OCI-LY7 (cell line): ENCODE measurements around the gene FBXW8. TPM values are rescaled to one million over a fixed set of nuclear protein-coding genes. Genes with fewer than 3 reads are reported as not detected.

Experiments
- BruUV-seq: library from RNA; stranded (reverse); fragments of 400-500 nt; replicated peaks from 2 replicates; lab custom pipeline; 2021; lab: Mats Ljungman, UMichigan
- CTCF ChIA-PET: fragments of 300-600 bp; sonication (Branson Sonifier 250); formaldehyde crosslinking; loops from one replicate; lab custom pipeline; 2022; ENCODE audit warnings: antibody characterized with exemption; ENCODE audit not compliant: unreplicated experiment; lab: Charles Lee
- POLR2A ChIA-PET: fragments of 300-600 bp; sonication (Branson Sonifier 250); formaldehyde crosslinking; loops from one replicate; lab custom pipeline; 2022; ENCODE audit warnings: antibody characterized with exemption; lab: Charles Lee
- DNase-seq: peaks from one replicate; pipeline ENCODE4 v3.0.0-alpha.2; 2015; ENCODE audit warnings: low spot score
- H2AFZ ChIP-seq: fragments of 200-600 bp; sonication (generic), shearing (Covaris generic); 2 replicates; pipeline ENCODE4 v1.6.1; 2014; ENCODE audit warnings: mild to moderate bottlenecking, antibody characterized with exemption, low read length, moderate library complexity
- H3K27ac ChIP-seq: fragments of 200-600 bp; sonication (generic); 2 replicates; pipeline ENCODE4 v1.5.1; 2014; ENCODE audit warnings: mixed run types, low read depth, mild to moderate bottlenecking, moderate library complexity, low read length, inconsistent platforms; ENCODE audit not compliant: poor library complexity, severe bottlenecking
- H3K36me3 ChIP-seq: fragments of 200-600 bp; sonication (generic); 2 replicates; pipeline ENCODE4 v1.6.1; 2014; ENCODE audit warnings: mild to moderate bottlenecking, antibody characterized with exemption, low read length, moderate library complexity, mixed read lengths; ENCODE audit not compliant: insufficient read depth
- H3K4me1 ChIP-seq: fragments of 200-600 bp; sonication (generic); 2 replicates; pipeline ENCODE4 v1.5.1; 2014; ENCODE audit warnings: mild to moderate bottlenecking, low read length; ENCODE audit not compliant: insufficient read depth, poor library complexity, severe bottlenecking
- H3K4me2 ChIP-seq: fragments of 200-600 bp; sonication (generic); 2 replicates; pipeline ENCODE4 v1.6.1; 2014; ENCODE audit warnings: mild to moderate bottlenecking, low read length
- H3K4me3 ChIP-seq: fragments of 200-600 bp; sonication (generic); 2 replicates; pipeline ENCODE4 v1.5.1; 2014; ENCODE audit warnings: mild to moderate bottlenecking, low read depth, low read length; ENCODE audit not compliant: poor library complexity, severe bottlenecking
- H3K79me2 ChIP-seq: fragments of 200-600 bp; sonication (generic); 2 replicates; pipeline ENCODE4 v1.6.1; 2016; ENCODE audit warnings: low read depth, mild to moderate bottlenecking, low read length, moderate library complexity, mixed read lengths; ENCODE audit not compliant: insufficient read depth
- H3K9me2 ChIP-seq: fragments of 200-600 bp; sonication (generic); 2 replicates; pipeline ENCODE4 v1.6.1; 2016; ENCODE audit warnings: mild to moderate bottlenecking, low read length, mixed read lengths; ENCODE audit not compliant: insufficient read depth
- H3K9me3 ChIP-seq: fragments of 200-600 bp; sonication (generic); 2 replicates; pipeline ENCODE4 v1.6.1; 2014; ENCODE audit warnings: mild to moderate bottlenecking, mixed run types, low read length, mixed read lengths
- H4K20me1 ChIP-seq: fragments of 200-600 bp; sonication (generic); 2 replicates; pipeline ENCODE4 v1.6.1; 2014; ENCODE audit warnings: mild to moderate bottlenecking, antibody characterized with exemption, low read length, moderate library complexity, mixed read lengths; ENCODE audit not compliant: insufficient read depth
- EZH2phosphoT487 ChIP-seq: fragments of 200-600 bp; sonication (generic); IDR thresholded peaks from 2 replicates; pipeline ENCODE4 v1.6.1; 2018; ENCODE audit warnings: low read depth, borderline replicate concordance, mild to moderate bottlenecking, mixed run types, antibody characterized with exemption, low read length, moderate library complexity, mixed read lengths
- intact Hi-C: fragments of 100-400 bp; cut with micrococcal nuclease; formaldehyde crosslinking; loops from one replicate; pipeline ENCODE4 v1.10.0; 2022; ENCODE audit not compliant: unreplicated experiment
- total RNA-seq, 2 experiments: library from RNA; depleted of rRNA in 1 of 2; stranded (reverse); fragments of >200 nt in 1 of 2; shearing (Covaris generic) in 1 of 2; gene quantifications; 2 replicates each; pipeline ENCODE4 v1.2.3, GENCODE V29; 2014 to 2022
- TF ChIP-seq, protein P1 (sequence below): fragments of 200-600 bp; sonication (generic); conservative IDR thresholded peaks from 2 replicates; pipeline ENCODE4 v1.5.1; 2014; ENCODE audit warnings: mild to moderate bottlenecking, antibody characterized with exemption, low read length, moderate library complexity, mixed read lengths

The FBXW8 gene
- total RNA-seq, 2 experiments from 2014 or later, result 29.8 to 34.0 TPM

DNA sequence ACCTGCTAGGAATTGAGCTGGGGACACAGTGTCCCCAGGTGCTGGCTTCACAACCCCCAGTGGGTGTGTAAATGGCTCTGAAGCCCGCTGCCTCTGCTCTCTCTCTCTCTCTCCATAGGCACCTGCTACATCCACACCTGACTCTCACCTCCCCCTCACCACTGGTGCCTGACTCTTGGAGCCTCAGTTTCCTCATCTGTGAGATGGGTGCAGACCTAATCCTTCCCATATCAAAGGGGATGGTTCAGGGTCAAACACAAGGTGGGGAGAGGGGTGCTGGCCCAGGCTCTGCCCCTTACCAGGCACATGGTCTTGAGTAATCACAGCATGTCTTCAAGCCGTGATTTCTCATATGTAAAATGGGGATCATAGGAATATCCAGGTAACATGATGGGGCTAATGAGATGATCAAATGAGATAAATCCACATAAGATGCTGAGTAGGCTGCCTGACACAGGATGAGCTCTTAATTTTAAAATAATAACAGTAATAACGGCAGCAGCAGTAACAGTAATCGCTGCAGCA, 150.9 kb downstream of the FBXW8 start:
- H2AFZ ChIP-seq, result no peak overlapping the region
- intact Hi-C loops, result no loop called here
- no peaks in the 10 kb centered on the region for H3K4me1 ChIP-seq
- no peaks in the 10 kb centered on the region for H3K79me2 ChIP-seq
- H4K20me1 ChIP-seq, result no peaks in the 10 kb centered on the region
- H3K9me3 ChIP-seq, result no peaks in the 10 kb centered on the region
- POLR2A ChIA-PET, result interaction anchor here (1.0 kb wide), 1 partner anchor 12 kb away, joined by 7 read pairs; no protein-coding TSS in a partner anchor
- H3K27ac ChIP-seq, result no peak overlapping the region
- H3K4me2 ChIP-seq, result no peak overlapping the region
- no peaks in the 10 kb centered on the region for H3K9me2 ChIP-seq
- BruUV-seq, result no TSS peak
- H3K36me3 ChIP-seq, result no peaks in the 10 kb centered on the region
- TF ChIP-seq, protein P1, sequence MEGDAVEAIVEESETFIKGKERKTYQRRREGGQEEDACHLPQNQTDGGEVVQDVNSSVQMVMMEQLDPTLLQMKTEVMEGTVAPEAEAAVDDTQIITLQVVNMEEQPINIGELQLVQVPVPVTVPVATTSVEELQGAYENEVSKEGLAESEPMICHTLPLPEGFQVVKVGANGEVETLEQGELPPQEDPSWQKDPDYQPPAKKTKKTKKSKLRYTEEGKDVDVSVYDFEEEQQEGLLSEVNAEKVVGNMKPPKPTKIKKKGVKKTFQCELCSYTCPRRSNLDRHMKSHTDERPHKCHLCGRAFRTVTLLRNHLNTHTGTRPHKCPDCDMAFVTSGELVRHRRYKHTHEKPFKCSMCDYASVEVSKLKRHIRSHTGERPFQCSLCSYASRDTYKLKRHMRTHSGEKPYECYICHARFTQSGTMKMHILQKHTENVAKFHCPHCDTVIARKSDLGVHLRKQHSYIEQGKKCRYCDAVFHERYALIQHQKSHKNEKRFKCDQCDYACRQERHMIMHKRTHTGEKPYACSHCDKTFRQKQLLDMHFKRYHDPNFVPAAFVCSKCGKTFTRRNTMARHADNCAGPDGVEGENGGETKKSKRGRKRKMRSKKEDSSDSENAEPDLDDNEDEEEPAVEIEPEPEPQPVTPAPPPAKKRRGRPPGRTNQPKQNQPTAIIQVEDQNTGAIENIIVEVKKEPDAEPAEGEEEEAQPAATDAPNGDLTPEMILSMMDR, result no peak
- DNase-seq, result no peak
- H3K4me3 ChIP-seq, result no peak overlapping the region
- CTCF ChIA-PET, result no interaction called here

- no TSS peak for BruUV-seq
- Histone ChIP-seq H3K4me1 (no peaks in the 10 kb centered on the region), H4K20me1 (no peaks in the 10 kb centered on the region), H3K4me2 (no peak overlapping the region), H3K27ac (no peak overlapping the region), H2AFZ (no peak overlapping the region), H3K79me2 (no peaks in the 10 kb centered on the region), H3K36me3 (no peaks in the 10 kb centered on the region), H3K4me3 (no peak overlapping the region), H3K9me3 (no peaks in the 10 kb centered on the region), H3K9me2 (no peaks in the 10 kb centered on the region)
- no peak for TF ChIP-seq EZH2phosphoT487
- TF ChIP-seq, protein P1, result no peak
- no peak for DNase-seq
- POLR2A ChIA-PET, result no interaction called here
- CTCF ChIA-PET, result interaction anchor here (0.6 kb wide), 1 partner anchor 943 kb away, joined by 3 read pairs; no protein-coding TSS in a partner anchor
- intact Hi-C loops, result no loop called here
These were observed 152.6 kb downstream of the FBXW8 start for GRCh38 chr12:117063162-117063911.

- POLR2A ChIA-PET, result no interaction called here
- Histone ChIP-seq H3K4me2 (no peak overlapping the region), H3K4me1 (no peaks in the 10 kb centered on the region)
These were observed 153.3 kb downstream of the FBXW8 start for GRCh38 chr12:117064049-117064448.

More at GRCh38 chr12:117064049-117064448, 153.3 kb downstream of the FBXW8 start:
- no peak for TF ChIP-seq EZH2phosphoT487
- no peak overlapping the region for H3K27ac ChIP-seq
- no peaks in the 10 kb centered on the region for H3K79me2 ChIP-seq
- no peak for DNase-seq
- intact Hi-C loops, result no loop called here
- no peak overlapping the region for H3K4me3 ChIP-seq
- no TSS peak for BruUV-seq
- no peaks in the 10 kb centered on the region for H4K20me1 ChIP-seq
- no peaks in the 10 kb centered on the region for H3K36me3 ChIP-seq
- H3K9me3 ChIP-seq, result no peaks in the 10 kb centered on the region
- no peak overlapping the region for H2AFZ ChIP-seq
- CTCF ChIA-PET, result interaction anchor here (0.6 kb wide), 1 partner anchor 943 kb away, joined by 3 read pairs; no protein-coding TSS in a partner anchor
- H3K9me2 ChIP-seq, result no peaks in the 10 kb centered on the region
